Measurements from ENCODE around the gene ETV5.

The ETV5 gene

DNA sequence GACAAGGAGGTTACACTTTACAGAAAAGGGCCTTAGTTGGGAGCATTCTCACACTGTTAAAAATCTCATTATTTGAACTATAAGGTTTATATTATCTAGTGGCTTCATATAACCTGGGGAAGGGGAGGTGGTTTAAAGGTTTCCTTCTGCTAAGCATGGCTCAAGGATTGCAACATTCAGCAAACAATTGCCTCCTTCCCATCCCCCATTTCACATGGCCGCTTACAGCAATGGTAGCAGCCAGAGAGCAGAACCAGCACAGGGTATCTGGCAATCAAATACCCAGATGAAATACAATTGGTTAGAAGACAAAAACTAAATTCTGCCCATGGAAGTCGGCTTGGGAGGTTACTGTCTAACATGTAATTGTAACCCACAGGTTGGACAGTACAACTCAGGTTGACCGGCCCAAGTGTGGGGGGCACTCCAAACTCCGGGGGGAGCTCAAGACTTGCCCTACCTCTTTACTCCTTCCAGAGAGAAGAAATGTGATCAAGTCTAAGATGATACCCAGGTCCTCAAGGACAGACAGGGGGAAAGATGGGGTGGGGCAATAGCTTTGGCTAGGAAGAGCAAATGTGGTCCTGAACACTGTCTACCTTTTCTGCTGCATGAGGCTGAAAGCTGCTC, 15.5 kb downstream of the ETV5 start:
- TF ChIP-seq, protein P1, sequence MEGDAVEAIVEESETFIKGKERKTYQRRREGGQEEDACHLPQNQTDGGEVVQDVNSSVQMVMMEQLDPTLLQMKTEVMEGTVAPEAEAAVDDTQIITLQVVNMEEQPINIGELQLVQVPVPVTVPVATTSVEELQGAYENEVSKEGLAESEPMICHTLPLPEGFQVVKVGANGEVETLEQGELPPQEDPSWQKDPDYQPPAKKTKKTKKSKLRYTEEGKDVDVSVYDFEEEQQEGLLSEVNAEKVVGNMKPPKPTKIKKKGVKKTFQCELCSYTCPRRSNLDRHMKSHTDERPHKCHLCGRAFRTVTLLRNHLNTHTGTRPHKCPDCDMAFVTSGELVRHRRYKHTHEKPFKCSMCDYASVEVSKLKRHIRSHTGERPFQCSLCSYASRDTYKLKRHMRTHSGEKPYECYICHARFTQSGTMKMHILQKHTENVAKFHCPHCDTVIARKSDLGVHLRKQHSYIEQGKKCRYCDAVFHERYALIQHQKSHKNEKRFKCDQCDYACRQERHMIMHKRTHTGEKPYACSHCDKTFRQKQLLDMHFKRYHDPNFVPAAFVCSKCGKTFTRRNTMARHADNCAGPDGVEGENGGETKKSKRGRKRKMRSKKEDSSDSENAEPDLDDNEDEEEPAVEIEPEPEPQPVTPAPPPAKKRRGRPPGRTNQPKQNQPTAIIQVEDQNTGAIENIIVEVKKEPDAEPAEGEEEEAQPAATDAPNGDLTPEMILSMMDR (IDR thresholded peaks at IDR 0.05; ENCODE audit: low read length, missing control alignments), result no peak
- no peak for DNase-seq (ENCODE audit: low read depth)
- H3K4me3 ChIP-seq (replicated peaks; ENCODE audit: low read depth, low read length), result no peak overlapping the region

DNA sequence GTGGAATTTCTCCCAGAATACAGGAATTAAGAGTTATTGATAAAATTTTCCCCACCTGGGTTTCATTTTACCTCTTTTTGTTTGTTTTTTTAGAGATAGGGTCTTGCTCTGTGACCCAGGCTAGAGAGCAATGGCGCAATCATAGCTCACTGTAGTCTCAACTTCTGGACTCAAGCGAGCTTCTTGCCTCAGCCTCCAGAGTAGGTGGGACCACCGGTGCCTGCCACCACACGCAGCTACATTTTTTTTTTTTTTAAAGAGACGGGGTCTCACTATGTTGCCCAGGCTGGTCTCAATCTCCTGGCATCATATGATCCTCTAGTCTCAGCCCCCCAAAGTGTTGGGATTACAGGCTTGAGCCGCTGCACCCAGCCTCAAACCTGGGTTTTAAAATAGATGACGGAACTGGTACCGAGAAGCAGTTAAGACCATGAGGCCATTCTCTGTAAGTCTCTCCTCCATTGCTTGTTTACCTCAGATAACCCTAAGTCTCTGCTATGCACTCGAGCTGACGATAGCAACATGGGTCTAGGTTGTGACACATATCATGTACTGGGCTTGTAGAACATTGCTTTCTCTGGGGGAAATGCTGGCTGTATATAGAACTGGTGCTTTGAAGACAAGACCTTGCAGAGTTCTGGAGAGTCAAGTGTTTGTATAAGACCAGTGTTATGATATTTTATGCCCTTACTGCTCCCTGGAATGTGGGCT, 16.4 kb downstream of the ETV5 start:
- no peak for DNase-seq (ENCODE audit: low read depth)
- TF ChIP-seq, protein P1 (IDR thresholded peaks at IDR 0.05; ENCODE audit: low read length, missing control alignments), result no peak
- H3K4me3 ChIP-seq (replicated peaks; ENCODE audit: low read depth, low read length), result no peak overlapping the region

DNA sequence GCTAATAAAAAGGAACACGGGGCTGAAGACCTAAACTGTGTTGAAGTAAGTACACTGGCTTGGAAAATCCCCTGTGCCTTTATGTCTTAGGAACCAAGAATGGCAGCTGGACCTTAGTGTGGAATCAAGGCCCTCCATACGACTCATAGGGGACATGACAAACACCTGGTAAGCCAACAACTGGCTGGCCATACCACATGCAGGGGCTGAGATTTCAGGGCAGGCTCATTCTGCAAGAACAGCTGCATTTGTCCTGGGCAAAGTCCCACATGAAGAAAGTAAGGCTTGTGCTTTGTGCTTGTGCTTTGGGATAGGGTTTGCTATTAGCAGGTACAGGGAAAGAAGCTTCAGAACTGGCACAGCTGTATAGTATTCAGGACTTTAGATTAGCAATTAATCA, 18.0 kb downstream of the ETV5 start:
- TF ChIP-seq, protein P1 (IDR thresholded peaks at IDR 0.05; ENCODE audit: low read length, missing control alignments), result no peak
- H3K4me3 ChIP-seq (replicated peaks; ENCODE audit: low read depth, low read length), result no peak overlapping the region
- DNase-seq (ENCODE audit: low read depth), result no peak

DNA sequence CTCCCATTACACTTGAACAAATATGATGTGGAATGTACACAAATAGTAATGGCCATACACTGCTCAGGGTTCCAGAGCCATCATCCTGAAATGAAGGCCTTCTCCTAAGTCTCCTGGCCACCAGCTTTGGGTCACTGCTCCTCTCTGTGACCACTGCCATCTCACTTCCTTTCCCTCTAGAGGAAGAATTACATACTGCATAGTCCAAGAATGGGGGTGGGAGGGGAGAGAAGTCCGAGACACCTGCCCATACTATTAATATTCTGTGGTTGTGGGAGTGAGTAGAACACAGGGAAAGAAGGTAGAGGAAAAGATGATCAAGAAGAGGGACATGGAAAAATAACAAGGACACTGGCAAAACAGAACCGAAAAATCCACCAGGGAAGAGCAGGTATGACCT, 20.6 kb downstream of the ETV5 start:
- TF ChIP-seq, protein P1 (IDR thresholded peaks at IDR 0.05; ENCODE audit: low read length, missing control alignments), result no peak
- H3K4me3 ChIP-seq (replicated peaks; ENCODE audit: low read depth, low read length), result no peak overlapping the region
- DNase-seq (ENCODE audit: low read depth), result no peak

DNA sequence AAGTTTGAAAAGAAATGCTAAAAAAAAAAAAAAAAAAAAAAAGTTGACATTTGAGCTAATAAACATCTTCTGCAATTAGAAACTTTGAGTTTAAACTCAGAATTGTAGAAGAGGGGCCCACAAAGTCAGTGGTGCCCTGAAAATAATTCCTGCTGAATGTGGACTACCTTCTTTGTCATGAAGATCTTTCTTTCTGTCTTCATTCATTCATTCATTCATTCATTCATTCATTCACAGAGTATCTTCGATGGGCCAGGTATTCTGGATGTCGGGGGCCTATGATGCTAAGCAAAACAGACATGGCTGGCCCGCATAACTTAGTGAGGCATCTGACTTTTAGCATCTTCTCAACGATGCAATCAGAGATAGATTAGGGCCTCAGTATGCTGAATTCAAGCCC, 24.6 kb downstream of the ETV5 start:
- TF ChIP-seq, protein P1 (IDR thresholded peaks at IDR 0.05; ENCODE audit: low read length, missing control alignments), result no peak
- no peak for DNase-seq (ENCODE audit: low read depth)
- H3K4me3 ChIP-seq (replicated peaks; ENCODE audit: low read depth, low read length), result no peak overlapping the region

DNA sequence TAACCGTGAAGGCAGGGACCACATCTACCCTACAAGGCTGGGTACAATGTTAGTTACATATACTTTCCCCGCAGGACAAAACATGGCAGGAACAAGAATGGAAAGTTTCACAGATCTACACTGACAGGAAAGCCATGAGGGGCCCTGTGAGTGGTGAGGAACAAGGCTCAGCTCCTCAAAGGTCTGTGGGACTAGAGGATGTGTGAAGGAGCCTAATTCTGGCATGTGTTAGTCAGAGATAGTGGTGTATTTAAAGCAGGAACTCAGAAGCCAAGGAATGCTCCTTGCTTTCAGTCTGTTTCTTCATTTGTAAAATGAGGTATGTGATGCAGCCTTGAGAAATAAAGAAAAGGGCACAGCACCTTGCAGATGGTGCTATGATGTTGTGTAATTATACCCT, 25.1 kb downstream of the ETV5 start:
- TF ChIP-seq, protein P1 (IDR thresholded peaks at IDR 0.05; ENCODE audit: low read length, missing control alignments), result no peak
- DNase-seq (ENCODE audit: low read depth), result no peak
- no peak overlapping the region for H3K4me3 ChIP-seq (replicated peaks; ENCODE audit: low read depth, low read length)

DNA sequence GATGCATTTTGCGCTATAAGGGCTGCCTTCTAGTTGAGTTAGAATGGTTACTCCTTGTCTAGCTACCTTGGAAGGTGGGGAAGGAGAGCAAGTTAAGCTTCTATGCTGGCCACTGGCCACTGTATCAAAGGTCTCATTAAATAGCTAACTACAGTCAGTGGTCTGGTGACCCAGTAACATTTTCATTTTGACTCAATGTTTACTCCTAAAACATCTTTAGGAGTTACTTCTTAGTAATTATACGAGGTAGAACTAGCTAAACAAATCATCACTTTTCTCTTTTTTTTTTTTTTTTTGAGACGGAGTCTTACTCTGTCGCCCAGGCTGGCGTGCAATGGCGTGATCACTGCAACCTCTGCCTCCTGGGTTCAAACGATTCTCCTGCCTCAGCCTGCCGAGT, 26.7 kb downstream of the ETV5 start:
- TF ChIP-seq, protein P1 (IDR thresholded peaks at IDR 0.05; ENCODE audit: low read length, missing control alignments), result no peak
- H3K4me3 ChIP-seq (replicated peaks; ENCODE audit: low read depth, low read length), result no peak overlapping the region
- no peak for DNase-seq (ENCODE audit: low read depth)
